SK-MEL-5 (cell line): ENCODE results near the gene TP53. TPM values are rescaled to one million over a fixed set of nuclear protein-coding genes. Genes with fewer than 3 reads are reported as not detected.
A peak's percentile ranks its signal among the peaks of the same experiment; 100 is the strongest.

Experiments
- DNase-seq: peaks from one replicate; pipeline ENCODE4 v3.0.0-alpha.2; 2016; ENCODE audit warnings: low read depth, low spot score
- in situ Hi-C: cut with HindIII; loops from 2 replicates; pipeline ENCODE4 v1.10.0; 2016; ENCODE audit warnings: low sequenced_read_pairs, high pct_unique_total_duplicates, low pct_unique_long_range_greater_than_20kb
- total RNA-seq: library from RNA; depleted of rRNA; stranded (reverse); fragments of >200 nt; shearing (Covaris generic); gene quantifications from 2 replicates; pipeline ENCODE4 v1.2.3, GENCODE V29; 2014

Gene TP53
- total RNA-seq, 1 experiment from 2014 or later: 14.1 TPM

DNA sequence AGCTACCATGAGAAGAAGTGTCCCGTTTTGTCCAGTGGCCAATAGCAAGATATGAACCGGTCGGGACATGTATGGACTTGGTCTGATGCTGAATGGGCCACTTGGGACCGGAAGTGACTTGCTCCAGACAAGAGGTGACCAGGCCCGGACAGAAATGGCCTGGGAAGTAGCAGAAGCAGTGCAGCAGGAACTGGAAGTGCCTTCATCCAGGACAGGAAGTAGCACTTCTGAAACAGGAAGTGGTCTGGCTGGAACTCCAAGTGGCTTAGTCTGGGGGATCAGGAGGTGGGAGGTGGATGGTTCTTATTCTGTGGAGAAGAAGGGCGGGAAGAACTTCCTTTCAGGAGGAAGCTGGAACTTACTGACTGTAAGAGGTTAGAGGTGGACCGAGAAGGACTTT, 23.0 kb upstream of the TP53 start:
- in situ Hi-C loops: no loop called here

GRCh38 chr17:7709031-7709430, 21.7 kb upstream of the TP53 start:
- in situ Hi-C loops: no loop called here
- DNase-seq: no peak

More for the DNA sequence above, 23.0 kb upstream of the TP53 start:
- DNase-seq: no peak

DNA sequence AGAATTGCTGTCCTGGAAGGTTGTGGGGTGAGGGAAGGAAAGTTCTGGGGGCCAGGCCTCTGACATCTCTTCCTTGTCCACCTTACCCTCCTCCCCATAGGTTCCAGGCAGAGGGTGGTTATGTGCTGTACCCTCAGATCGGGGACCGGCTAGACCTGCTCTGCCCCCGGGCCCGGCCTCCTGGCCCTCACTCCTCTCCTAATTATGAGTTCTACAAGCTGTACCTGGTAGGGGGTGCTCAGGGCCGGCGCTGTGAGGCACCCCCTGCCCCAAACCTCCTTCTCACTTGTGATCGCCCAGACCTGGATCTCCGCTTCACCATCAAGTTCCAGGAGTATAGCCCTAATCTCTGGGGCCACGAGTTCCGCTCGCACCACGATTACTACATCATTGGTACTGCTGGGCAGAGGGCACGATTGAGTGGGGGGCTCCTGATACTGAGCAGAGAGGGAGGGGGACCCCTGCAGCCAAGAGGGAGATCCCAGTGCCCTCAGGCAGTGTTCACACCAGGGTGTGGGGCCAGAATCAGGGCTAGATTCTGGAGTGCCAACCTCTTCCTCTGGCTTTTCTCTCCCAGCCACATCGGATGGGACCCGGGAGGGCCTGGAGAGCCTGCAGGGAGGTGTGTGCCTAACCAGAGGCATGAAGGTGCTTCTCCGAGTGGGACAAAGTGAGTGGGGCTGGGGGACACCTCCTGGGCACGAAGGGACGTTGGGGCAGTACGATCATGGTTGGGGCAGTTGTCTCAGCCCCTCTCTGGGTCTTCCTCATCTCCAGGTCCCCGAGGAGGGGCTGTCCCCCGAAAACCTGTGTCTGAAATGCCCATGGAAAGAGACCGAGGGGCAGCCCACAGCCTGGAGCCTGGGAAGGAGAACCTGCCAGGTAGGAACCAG, 20.8 kb upstream of the TP53 start:
- in situ Hi-C loops: no loop called here
- no peak for DNase-seq

- no peak for DNase-seq
- in situ Hi-C loops: no loop called here
Observed at GRCh38 chr17:7707446-7707845, 20.2 kb upstream of the TP53 start.

- DNase-seq: no peak
- in situ Hi-C loops: no loop called here
Observed at GRCh38 chr17:7706631-7707354, 19.5 kb upstream of the TP53 start.

- in situ Hi-C loops: no loop called here
- no peak for DNase-seq
Observed at GRCh38 chr17:7705269-7706255, 18.3 kb upstream of the TP53 start.

DNA sequence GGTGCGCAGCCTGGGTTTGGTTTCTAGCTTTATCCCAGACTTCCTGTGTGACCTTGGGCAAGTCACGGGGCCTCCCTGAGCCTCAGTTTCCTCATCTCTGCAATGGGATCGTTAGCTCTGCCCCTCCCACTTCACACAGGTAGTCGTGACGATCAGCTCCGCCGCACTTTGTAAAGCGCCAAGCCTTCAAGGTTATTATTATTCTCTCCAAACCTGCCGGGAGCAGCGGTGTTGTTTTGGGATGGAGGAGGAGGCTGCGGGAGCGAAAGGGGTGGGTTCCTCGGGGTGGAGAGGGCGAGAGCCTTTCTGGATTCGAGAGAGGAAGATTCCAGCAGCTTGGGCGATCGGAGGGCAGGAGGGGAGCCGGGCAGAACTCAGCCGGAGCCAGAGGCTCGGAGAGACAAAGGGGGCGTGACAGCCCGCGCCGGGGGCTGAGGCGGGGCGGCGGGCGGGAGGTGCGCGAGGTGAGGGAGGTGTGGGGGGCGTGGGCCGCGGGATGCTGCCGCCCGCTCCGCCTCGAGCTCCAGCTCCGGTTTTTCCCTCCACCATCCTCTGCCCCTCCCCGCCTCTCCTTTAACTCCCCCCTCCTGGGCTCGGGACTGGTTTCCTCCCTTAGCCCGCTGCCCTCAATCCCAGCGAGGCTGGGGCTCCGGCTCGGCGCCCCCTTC, 17.4 kb upstream of the TP53 start, which contains the start of gene EFNB3:
Gene EFNB3, plus strand, starts transcription at position 602 of the 668 bp plus-strand sequence. CDS start 397 bp downstream, outside the sequence.
- DNase-seq: peak; percentile 56
- in situ Hi-C loops: no loop called here

GRCh38 chr17:7703584-7704479, 16.5 kb upstream of the TP53 start:
- DNase-seq: peak; percentile 68
- in situ Hi-C loops: no loop called here

GRCh38 chr17:7702776-7703175, 15.5 kb upstream of the TP53 start:
- DNase-seq: no peak
- in situ Hi-C loops: no loop called here

DNA sequence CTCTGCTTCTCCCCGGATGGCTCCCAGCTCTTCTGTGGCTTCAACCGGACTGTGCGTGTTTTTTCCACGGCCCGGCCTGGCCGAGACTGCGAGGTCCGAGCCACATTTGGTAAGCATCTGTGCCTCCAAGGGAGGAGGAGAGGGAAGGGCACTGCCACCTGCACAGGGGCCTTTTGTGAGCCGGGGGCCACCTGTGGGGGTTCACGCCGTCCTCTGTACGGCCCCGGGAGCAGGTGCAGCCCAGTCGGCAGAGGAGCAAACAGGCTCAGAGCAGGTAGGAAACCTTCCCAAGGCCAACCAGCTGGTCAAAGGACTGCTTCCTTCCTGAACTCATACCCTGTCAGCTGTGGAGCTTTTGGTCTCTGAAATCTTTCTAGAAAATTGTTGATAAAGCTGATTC, 14.4 kb upstream of the TP53 start:
- in situ Hi-C loops: no loop called here
- DNase-seq: no peak

DNA sequence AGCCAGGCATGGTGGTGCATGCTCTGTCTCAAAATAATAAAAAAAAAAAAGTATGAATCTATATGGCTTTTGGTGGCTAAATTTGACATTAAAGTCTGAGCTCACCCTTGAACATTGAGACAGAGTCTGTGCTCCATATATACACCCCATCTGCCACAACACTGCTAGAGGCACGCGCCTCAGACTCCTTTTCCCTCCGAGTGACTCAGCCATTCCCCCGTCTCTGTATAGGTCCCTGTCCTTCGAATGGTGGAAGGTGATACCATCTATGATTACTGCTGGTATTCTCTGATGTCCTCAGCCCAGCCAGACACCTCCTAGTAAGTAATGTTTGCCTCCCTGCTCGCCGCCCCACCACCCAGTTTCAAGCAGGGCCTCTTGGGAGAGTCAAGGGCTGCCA, 13.2 kb upstream of the TP53 start:
- in situ Hi-C loops: no loop called here
- DNase-seq: no peak

- DNase-seq: no peak
- in situ Hi-C loops: no loop called here
Observed at GRCh38 chr17:7697828-7698588, 10.7 kb upstream of the TP53 start.

DNA sequence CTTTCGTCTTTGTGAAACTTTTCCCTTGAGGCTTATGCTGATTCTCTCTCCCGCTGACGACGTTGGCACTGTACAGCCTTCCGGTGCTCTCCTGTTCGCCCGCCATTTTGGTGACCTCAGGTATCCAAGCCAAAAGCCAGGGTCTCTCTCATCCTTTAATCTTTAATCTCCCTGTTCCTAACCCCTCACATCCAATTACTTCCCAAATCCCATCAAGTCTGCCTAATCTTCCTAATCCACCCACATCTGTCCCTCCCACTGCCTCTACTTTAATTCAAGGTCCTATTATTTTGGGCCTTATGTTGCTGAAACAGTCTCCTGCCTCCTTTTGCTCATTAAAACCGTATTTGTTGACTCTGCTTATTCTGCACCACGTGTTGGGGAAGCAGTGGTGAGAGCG, 8.3 kb upstream of the TP53 start:
- no peak for DNase-seq
- in situ Hi-C loops: no loop called here

DNA sequence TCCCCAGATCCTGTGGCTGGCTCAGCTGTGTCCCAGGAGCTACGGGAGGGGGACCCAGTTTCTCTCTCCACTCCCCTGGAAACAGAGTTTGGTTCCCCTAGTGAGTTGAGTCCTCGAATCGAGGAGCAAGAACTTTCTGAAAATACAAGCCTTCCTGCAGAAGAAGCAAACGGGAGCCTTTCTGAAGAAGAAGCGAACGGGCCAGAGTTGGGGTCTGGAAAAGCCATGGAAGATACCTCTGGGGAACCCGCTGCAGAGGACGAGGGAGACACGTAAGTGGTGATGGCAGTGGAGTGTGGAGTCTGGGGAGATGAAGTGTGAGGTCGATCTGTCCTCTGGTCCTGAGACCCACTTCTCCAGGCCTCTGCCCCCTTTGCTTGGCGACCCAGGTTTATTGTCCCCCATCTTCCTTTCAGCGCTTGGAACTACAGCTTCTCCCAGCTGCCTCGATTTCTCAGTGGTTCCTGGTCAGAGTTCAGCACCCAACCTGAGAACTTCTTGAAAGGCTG, 1.6 kb upstream of the TP53 start:
- no peak for DNase-seq
- in situ Hi-C loops: no loop called here
